GM18499 (cell line): ENCODE data around the gene LIN37.

Experiments
- ATAC-seq: cut with Tn5 transposase; IDR thresholded peaks from one replicate; pipeline ENCODE4 v1.9.1; 2021; ENCODE audit warnings: moderate number of reproducible peaks; ENCODE audit not compliant: insufficient read depth, unreplicated experiment

The LIN37 gene

DNA sequence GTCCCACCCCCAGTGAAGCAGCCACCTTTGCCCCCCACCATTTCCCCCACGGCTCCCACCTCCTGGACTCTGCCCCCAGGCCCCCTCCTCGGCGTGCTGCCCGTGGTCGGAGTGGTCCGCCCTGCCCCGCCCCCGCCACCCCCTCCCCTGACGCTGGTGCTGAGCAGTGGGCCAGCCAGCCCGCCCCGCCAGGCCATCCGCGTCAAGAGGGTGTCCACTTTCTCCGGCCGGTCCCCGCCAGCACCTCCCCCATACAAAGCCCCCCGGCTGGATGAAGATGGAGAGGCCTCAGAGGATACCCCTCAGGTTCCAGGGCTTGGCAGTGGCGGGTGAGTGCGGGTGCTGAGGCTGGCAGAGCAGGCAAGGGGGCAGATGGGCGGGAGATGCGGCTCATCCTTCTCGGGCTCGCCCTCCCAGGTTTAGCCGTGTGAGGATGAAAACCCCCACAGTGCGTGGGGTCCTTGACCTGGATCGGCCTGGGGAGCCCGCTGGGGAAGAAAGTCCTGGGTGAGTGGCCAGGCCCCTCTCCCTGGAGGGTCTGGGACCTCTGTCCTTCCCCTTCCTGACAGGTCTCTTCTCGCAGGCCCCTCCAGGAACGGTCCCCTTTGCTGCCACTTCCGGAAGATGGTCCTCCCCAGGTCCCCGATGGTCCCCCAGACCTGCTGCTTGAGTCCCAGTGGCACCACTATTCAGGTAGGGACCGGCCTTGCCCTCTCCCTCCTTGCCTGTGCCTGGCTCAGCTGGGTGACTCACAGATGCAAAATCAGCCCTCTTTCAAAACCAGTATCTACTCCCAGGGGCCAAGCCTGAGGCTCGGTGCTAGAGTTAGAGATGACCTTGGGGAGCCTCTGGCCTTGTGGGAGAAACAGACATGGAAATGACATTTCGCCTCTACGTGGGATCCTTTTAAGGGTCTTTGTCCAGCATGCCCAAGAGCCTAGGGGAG, 14.9 kb upstream of the LIN37 start:
- no peak for ATAC-seq

GRCh38 chr19:35734273-35734672, 14.1 kb upstream of the LIN37 start:
- ATAC-seq = no peak

- no peak for ATAC-seq
These were observed 13.5 kb upstream of the LIN37 start for GRCh38 chr19:35734889-35735288.

GRCh38 chr19:35736913-35737886, 11.2 kb upstream of the LIN37 start:
- no peak for ATAC-seq

GRCh38 chr19:35738021-35738886, 10.1 kb upstream of the LIN37 start:
- no peak for ATAC-seq

DNA sequence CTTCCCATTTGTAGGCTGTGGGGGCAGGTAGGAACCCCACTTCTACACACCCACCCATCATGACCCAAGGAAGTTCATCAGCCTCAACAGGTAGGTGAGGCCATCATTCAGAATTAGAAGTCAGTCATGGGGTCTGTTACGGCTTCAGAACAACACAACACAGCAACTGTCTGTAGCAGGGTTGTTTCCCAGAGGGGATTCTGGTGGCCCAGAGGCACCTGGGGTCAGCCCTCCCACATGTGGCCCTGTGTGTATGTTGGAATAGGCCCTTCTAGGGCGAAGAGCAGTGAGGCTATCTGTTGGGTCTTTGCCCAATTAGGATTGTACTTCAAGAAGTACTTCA, 9.5 kb upstream of the LIN37 start:
- no peak for ATAC-seq

GRCh38 chr19:35739275-35740107, 8.9 kb upstream of the LIN37 start:
- no peak for ATAC-seq

- ATAC-seq = peak; percentile 9
These were observed 8.3 kb upstream of the LIN37 start for GRCh38 chr19:35740108-35740422.

DNA sequence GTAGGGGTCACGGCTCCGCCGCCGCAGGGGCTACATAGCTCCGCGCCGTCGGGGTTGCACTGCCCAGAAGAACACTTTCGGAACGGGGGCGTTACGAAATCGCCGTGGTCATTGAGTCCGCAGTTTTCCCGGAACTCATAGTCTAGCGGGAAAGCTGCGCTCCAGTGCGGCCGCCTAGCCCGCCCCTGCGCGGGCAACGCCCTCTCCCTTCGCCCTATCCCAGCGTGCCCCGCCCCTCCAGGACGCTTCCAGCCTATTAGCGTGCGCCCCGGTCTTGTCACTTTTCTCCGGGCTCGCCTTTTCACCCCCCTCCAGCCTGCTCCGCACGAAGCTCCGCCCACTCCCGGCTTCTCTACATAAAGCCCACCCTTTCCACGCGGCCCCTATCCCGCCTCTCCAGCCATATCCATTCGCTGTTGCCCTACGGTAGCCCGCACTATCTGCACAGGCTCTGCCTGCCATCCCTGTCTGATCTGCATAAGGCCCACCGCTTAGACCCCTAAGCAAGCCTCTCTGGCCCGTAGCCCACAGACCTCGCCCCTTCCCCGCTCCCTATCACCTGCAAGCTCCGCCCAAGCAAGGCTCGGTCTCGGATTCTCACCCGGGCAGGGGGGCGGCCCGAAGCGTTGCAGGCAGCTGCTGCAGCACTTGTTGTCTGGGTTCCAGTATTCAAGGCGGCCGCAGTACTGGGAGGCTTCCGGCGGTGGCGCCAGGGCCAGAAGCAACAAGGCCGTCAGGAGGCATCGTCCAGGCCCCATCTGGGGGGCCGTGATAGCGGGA, 7.8 kb upstream of the LIN37 start:
- ATAC-seq = peak; percentile 38

- no peak for ATAC-seq
These were observed 7.2 kb upstream of the LIN37 start for GRCh38 chr19:35741203-35741515.

- ATAC-seq = no peak
These were observed 6.2 kb upstream of the LIN37 start, which contains the start of gene IGFLR1 for GRCh38 chr19:35742121-35742724. Gene IGFLR1, minus strand, starts transcription at chr19:35742452. Its CDS starts 1,272 bp downstream, at chr19:35741180.

- ATAC-seq = no peak
These were observed 4.5 kb upstream of the LIN37 start for GRCh38 chr19:35743640-35744429.

DNA sequence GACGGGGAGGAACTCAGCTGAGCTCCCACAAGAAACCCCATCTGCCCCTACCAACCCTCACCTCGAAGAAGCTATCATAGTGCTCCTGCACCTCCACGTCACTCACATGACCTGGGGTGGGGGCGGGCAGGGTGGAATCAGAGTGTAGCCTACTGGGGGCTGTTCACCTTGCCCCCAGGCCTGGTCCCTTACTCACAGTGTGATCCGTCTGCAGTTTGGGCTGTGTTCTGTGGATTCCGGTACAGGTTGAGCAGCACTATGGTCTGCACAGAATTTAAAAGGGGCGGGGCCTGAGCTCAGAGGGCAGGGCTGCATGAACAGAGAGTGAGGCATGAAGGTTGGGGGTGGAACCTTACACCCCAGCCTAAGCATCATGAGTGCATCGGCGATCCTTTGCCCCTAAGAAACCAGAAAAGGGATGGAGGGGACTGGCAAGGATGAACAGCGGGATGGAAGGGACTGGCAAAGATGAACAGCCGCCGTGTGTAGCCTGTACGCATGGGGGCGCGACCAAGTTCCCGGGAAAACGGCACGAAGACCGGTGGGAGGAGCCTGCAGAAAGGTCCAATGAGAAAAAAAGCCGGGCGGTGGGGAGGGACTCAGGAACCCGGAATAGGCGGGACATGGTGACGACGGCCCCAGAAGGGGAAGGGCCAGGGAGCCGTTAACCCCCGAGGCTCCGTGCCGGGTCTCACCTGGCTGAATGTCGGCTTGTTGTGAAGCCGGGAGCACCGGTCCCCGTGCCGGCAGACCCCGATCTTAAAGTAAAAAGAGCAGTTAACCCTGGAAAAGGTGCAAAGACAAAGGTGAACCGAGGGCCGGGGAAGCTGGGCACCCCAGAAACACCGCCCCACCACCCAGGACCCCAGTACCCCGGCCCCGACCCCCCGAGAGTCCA, 3.7 kb upstream of the LIN37 start:
- no peak for ATAC-seq

DNA sequence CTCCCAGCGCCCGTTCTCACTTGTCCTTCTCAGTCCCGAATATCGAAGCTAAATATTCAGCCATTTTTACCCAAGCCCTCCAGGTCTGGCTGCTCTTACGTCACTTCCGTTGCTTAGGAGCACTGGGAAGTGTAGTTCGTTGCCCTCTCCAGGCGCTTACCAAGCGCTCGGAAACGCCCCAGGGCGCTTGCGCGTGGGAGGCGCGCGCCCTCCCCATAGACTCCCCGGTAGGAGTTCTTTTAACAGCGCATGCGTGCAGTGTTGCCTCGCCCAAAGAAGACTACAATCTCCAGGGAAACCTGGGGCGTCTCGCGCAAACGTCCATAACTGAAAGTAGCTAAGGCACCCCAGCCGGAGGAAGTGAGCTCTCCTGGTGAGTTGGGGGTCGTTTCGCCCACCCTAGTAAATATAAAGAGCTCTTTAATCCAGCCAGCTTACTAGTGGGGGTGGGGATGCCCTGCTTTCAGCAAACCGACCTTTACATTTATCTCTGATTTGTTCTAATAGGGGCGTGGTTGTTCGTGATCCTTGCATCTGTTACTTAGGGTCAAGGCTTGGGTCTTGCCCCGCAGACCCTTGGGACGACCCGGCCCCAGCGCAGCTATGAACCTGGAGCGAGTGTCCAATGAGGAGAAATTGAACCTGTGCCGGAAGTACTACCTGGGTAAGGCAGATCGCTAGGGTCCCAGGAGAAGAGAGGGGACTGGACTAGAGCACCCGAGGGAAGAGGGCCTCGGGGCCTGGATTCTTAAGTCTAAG, 2.9 kb upstream of the LIN37 start, which contains the start of the genes PSENEN and U2AF1L4:
Gene PSENEN (plus strand): TSS at position 324 of the 759 bp plus-strand sequence. CDS start 280 bp downstream, at position 604.
Gene U2AF1L4 (minus strand): TSS at position 91 of the 759 bp plus-strand sequence. CDS start 27 bp downstream, at position 64.
- ATAC-seq = peak; percentile 33

- ATAC-seq = no peak
These were observed 2.3 kb upstream of the LIN37 start for GRCh38 chr19:35746087-35746462.

DNA sequence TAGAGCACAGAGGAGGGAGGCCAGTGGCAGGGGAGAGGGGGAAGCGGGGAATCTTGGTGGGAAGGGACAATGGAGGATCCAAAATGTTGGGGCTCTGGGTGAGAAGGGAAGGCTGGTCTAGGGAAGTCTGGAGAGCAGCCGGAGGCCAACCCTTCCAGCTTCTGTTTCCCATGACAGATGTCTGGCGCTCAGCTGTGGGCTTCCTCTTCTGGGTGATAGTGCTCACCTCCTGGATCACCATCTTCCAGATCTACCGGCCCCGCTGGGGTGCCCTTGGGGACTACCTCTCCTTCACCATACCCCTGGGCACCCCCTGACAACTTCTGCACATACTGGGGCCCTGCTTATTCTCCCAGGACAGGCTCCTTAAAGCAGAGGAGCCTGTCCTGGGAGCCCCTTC, 1.8 kb upstream of the LIN37 start:
- ATAC-seq = no peak
